Measurements from ENCODE around the gene RHOT2. TPM values are rescaled to one million over a fixed set of nuclear protein-coding genes. Genes with fewer than 3 reads are reported as not detected.

The RHOT2 gene
- total RNA-seq, 1 experiment from 2014 or later: 210 TPM

- no peak overlapping the region for H3K27ac ChIP-seq (ENCODE audit: insufficient read length, low read depth, low read length)
- peak overlapping the region in 1 of 2 experiments; percentile 42; a peak in 1 of 5 replicates for H3K4me3 Mint-ChIP-seq
- no peak overlapping the region for H2AFZ ChIP-seq (ENCODE audit: low read length)
- H3K27ac Mint-ChIP-seq: no peak overlapping the region
- H2BK5ac ChIP-seq (ENCODE audit: insufficient read length, low read length): no peak overlapping the region
- no peak overlapping the region for H4K91ac ChIP-seq (ENCODE audit: insufficient read length, low read depth, low read length)
- no peaks in the 10 kb centered on the region for H3K79me1 ChIP-seq (ENCODE audit: insufficient read depth, low read depth, low read length, poor library complexity, severe bottlenecking)
- no peaks in the 10 kb centered on the region; the same call in 1 of the 2 replicates for H3K4me1 ChIP-seq (ENCODE audit: insufficient read depth, low read length)
- H3K18ac ChIP-seq (ENCODE audit: insufficient read length, low read depth, low read length): no peak overlapping the region
- no peak overlapping the region; the same call in 1 of the 2 replicates for H3K14ac ChIP-seq (ENCODE audit: insufficient read depth, low read length)
- no peak overlapping the region for H2AK5ac ChIP-seq (ENCODE audit: insufficient read length, low read length)
- no peak overlapping the region for H3K9ac ChIP-seq (ENCODE audit: extremely low read depth, insufficient read length, low read length)
- H3K79me2 ChIP-seq (ENCODE audit: insufficient read depth, low read length): peaks cover 2% of the 10 kb centered on the region; the same call in 1 of the 2 replicates
- no peaks in the 10 kb centered on the region for H4K20me1 ChIP-seq (ENCODE audit: control insufficient read depth, insufficient read depth, insufficient read length)
- WGBS (ENCODE audit: extremely low coverage, insufficient read length, low lambda C conversion rate): no CpG with 5 or more reads among the region's 9 CpGs
- peaks cover 2% of the 10 kb centered on the region; the same call in 1 of the 2 replicates for H3K27me3 Mint-ChIP-seq (ENCODE audit: low read depth)
- H4K8ac ChIP-seq (replicated peaks; ENCODE audit: insufficient read length, low read depth, low read length): no peak overlapping the region
- no peak overlapping the region for H3K56ac ChIP-seq (ENCODE audit: insufficient read length, low read depth, low read length)
- H3K9me3 ChIP-seq (ENCODE audit: control insufficient read depth, low read depth, low read length): no peaks in the 10 kb centered on the region
- no peak overlapping the region for H2BK12ac ChIP-seq (ENCODE audit: insufficient read length, low read depth, low read length)
- no peak overlapping the region for H2BK20ac ChIP-seq (ENCODE audit: low read depth, low read length, poor library complexity, severe bottlenecking)
- no peak overlapping the region for H3K4me2 ChIP-seq (ENCODE audit: insufficient read depth, insufficient read length, low read length)
- H3K23ac ChIP-seq (ENCODE audit: insufficient read length, low read depth, low read length): no peak overlapping the region
- no peak for TF ChIP-seq CTCF (conservative IDR thresholded peaks at IDR 0.05)
- H2BK120ac ChIP-seq (ENCODE audit: low read depth, low read length, poor library complexity, severe bottlenecking): no peak overlapping the region
- H2BK15ac ChIP-seq (ENCODE audit: low read depth, low read length): no peak overlapping the region
- H3K4ac ChIP-seq (ENCODE audit: low read depth, low read length): no peak overlapping the region
- DNase-seq: no peak
- no peak overlapping the region for H3T11ph ChIP-seq (ENCODE audit: low read length)
- H3K9me3 Mint-ChIP-seq: peaks cover 3% of the 10 kb centered on the region in 2 experiments; a peak in 2 of 5 replicates
- peaks cover 13% of the 10 kb centered on the region for H3K23me2 ChIP-seq (ENCODE audit: insufficient read length, low read depth, low read length, poor library complexity, severe bottlenecking)
- H3K4me1 Mint-ChIP-seq: peaks cover 11 to 25% of the 10 kb centered on the region in 2 experiments
- H3K36me3 Mint-ChIP-seq (ENCODE audit: insufficient read depth in 1 of 3, low read depth in 3 of 3): peaks cover 0 to 9% (median 1%) of the 10 kb centered on the region in 3 experiments; a peak in 4 of 7 replicates
- H3K27me3 ChIP-seq (ENCODE audit: insufficient read depth, low read length): no peaks in the 10 kb centered on the region
- H4K5ac ChIP-seq (ENCODE audit: insufficient read length, low read depth, low read length): no peak overlapping the region
Measured at GRCh38 chr16:638836-639235, 29.1 kb upstream of the RHOT2 start.

Data from H9 (cell line).